CD1c-positive myeloid dendritic cell (primary cell): ENCODE measurements around the gene CAB39.
A peak's percentile ranks its signal among the peaks of the same experiment; 100 is the strongest.
"Not testable (repeated sequence)": the region's sequence is repeated elsewhere in the genome, so short reads cannot be mapped to it uniquely, and the experiment has no call there.

Experiments used
- DNase-seq: peaks from one replicate; pipeline ENCODE4 v3.0.0-alpha.2; 2016; ENCODE audit errors: extremely low spot score

Gene CAB39

GRCh38 chr2:230684270-230685168 lies 28.1 kb upstream of the CAB39 start:
- DNase-seq: no peak

- no peak for DNase-seq
These were observed 27.5 kb upstream of the CAB39 start for GRCh38 chr2:230685178-230685577.

- no peak for DNase-seq
These were observed 25.1 kb upstream of the CAB39 start for GRCh38 chr2:230687498-230687897.

- DNase-seq: peak; percentile 33
These were observed 24.2 kb upstream of the CAB39 start for GRCh38 chr2:230688490-230688889.

- no peak for DNase-seq
These were observed 22.2 kb upstream of the CAB39 start for GRCh38 chr2:230690439-230690838.

GRCh38 chr2:230691005-230691647 lies 21.5 kb upstream of the CAB39 start:
- no peak for DNase-seq

- DNase-seq: no peak
These were observed 19.9 kb upstream of the CAB39 start for GRCh38 chr2:230692760-230693159.

GRCh38 chr2:230693411-230693810 lies 19.2 kb upstream of the CAB39 start:
- DNase-seq: no peak

- no peak for DNase-seq
These were observed 18.4 kb upstream of the CAB39 start for GRCh38 chr2:230694241-230694640.

GRCh38 chr2:230695551-230695950 lies 17.1 kb upstream of the CAB39 start:
- no peak for DNase-seq

- DNase-seq: no peak
These were observed 16.0 kb upstream of the CAB39 start for GRCh38 chr2:230696670-230697069.

- no peak for DNase-seq
These were observed 15.0 kb upstream of the CAB39 start for GRCh38 chr2:230697676-230698075.

GRCh38 chr2:230698753-230699152 lies 13.9 kb upstream of the CAB39 start:
- not testable (repeated sequence) for DNase-seq

- DNase-seq: peak; percentile 36
These were observed 12.2 kb upstream of the CAB39 start for GRCh38 chr2:230700447-230700846.

- DNase-seq: no peak
These were observed 11.3 kb upstream of the CAB39 start for GRCh38 chr2:230701308-230701707.

- DNase-seq: not testable (repeated sequence)
These were observed 10.2 kb upstream of the CAB39 start for GRCh38 chr2:230702457-230702856.

- DNase-seq: no peak
These were observed 9.1 kb upstream of the CAB39 start for GRCh38 chr2:230703514-230703913.

- no peak for DNase-seq
These were observed 6.6 kb upstream of the CAB39 start for GRCh38 chr2:230706053-230706521.

GRCh38 chr2:230706966-230707365 lies 5.7 kb upstream of the CAB39 start:
- no peak for DNase-seq

- DNase-seq: no peak
These were observed 4.4 kb upstream of the CAB39 start for GRCh38 chr2:230708204-230708603.

- DNase-seq: peak; percentile 75
These were observed 1.4 kb upstream of the CAB39 start for GRCh38 chr2:230711224-230711623.

GRCh38 chr2:230713331-230714135 lies 891 bp downstream of the CAB39 start:
- DNase-seq: peak; percentile 54
